ENCODE data around the gene RINL. TPM values are rescaled to one million over a fixed set of nuclear protein-coding genes. Genes with fewer than 3 reads are reported as not detected.
"Not testable (repeated sequence)": the region's sequence is repeated elsewhere in the genome, so short reads cannot be mapped to it uniquely, and the experiment has no call there.

The RINL gene
- total RNA-seq, 1 experiment from 2014 or later: 2.9 TPM

DNA sequence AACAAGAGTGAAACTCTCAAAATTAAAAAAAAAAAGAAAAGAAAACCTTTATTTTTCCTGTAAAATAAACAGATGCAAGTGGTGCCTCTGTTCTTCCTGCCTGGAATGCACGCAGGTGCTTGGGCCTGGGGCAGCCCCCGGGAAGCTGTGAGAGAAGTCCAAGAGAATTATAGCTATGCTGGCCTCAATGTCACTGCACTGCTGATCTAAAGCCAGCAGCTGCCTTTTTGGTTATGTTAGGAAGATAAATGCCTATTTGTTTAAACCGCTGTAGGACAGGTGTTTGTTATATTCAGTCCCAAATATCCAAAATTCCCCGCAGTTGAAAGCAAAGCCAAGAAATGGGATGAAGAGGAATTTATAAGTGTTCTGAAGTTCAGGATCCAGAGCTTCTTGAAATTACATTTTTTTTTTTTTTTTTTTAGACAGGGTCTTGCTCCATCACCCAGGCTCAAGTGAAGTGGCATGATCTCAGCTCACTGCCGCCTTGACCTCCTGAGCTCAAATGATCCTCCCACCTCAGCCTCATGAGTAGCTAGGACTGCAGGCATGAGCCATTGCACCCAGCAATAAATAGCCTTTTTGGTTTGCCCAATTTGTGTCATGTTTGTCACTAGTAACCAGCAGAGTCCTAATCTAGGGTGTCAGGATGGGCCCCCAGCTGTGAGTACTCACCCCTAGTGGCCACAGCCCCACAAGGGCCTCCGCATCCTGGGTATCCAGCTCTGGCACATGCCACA is 2.2 kb downstream of the RINL start:
- no peak for DNase-seq (ENCODE audit: low read depth)

DNA sequence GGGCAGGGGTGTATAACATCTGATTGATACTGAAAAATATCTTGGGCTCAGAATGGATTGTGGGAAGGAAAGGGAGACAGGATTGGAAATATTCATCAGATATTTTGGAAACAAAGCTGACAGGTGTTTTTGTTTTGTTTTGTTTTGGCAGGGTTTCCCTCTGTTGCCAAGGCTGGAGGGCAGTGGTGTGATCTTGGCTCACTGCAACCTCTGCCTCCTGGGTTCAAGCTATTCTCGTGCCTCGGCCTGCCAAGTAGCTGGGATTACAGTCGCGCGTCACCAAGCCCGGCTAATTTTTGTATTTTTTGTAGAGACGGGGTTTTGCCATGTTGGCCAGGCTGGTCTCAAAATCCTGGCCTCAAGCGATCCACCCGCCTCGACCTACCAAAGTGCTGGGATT is 4.7 kb downstream of the RINL start:
- DNase-seq (ENCODE audit: low read depth): not testable (repeated sequence)

DNA sequence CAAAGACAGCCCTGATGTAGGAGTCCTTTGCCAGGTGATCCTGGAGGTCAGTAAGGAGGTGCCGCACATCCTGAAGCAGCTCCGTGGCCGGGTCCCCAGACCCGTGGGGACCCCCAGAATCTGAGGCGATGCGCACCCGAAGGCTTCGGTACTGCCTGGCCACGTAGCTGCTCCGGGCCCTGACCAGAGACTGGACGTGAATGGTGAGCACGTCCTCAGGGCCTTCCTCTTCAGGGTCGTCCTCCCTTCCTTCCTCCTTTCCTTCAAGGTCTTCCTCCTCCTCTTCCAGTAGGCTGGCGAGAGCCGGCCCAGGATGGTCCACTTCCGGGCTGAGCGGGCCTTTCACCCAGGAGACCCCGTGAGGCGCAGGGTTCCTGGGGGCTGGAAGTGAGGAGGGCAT is 7.5 kb downstream of the RINL start:
- no peak for DNase-seq (ENCODE audit: low read depth)

GRCh38 chr19:38869836-38870607 is 8.1 kb downstream of the RINL start:
- peak; percentile 83 for DNase-seq (ENCODE audit: low read depth)

GRCh38 chr19:38869160-38869835 is 8.8 kb downstream of the RINL start:
- no peak for DNase-seq (ENCODE audit: low read depth)

GRCh38 chr19:38868551-38868950 is 9.5 kb downstream of the RINL start:
- no peak for DNase-seq (ENCODE audit: low read depth)

DNA sequence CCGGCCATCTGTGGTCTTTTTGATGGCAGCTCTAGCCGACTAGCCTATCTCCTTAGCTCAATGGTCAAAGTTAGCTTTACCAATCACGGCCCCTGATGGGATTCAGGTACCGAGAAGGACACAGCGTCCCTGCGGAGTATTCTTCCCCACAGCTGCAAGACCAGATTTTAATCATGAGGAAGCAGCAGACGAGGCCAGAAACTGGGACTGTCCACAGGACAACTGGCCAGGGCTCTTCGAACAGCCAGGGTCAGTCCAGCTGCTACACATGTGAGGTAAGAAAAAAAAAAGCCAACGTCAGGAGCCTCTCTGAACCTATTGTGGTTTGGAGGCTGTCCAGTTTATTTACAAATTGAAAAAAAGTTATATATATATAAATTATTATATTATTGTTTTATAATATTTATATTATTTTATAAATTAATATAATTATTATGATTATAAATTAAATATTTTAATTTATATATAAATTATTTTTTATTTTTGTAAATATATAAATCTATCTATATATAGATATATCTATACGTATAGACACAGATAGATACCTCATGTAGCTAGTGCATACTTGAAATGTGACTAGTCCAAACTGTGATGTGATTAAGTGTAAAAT is 10.8 kb downstream of the RINL start:
- no peak for DNase-seq (ENCODE audit: low read depth)

GRCh38 chr19:38862321-38863059 is 15.6 kb downstream of the RINL start:
- DNase-seq (ENCODE audit: low read depth): no peak

DNA sequence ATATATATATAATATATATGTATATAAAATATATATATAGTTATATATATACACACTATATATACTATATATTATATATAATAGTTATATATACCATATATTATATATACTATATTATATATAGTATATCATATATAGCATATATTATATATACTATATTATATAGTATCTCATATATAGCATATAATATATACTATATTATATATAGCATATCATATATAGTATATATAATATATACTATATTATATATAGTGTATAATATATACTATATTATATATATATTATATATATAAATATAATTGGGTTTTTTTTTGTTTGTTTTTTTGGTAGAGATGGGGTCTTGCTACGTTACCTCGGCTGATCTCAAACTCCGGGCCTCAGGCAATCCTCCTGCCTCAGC is 16.7 kb downstream of the RINL start:
- DNase-seq (ENCODE audit: low read depth): no peak

GRCh38 chr19:38859631-38860204 is 18.4 kb downstream of the RINL start:
- not testable (repeated sequence) for DNase-seq (ENCODE audit: low read depth)

DNA sequence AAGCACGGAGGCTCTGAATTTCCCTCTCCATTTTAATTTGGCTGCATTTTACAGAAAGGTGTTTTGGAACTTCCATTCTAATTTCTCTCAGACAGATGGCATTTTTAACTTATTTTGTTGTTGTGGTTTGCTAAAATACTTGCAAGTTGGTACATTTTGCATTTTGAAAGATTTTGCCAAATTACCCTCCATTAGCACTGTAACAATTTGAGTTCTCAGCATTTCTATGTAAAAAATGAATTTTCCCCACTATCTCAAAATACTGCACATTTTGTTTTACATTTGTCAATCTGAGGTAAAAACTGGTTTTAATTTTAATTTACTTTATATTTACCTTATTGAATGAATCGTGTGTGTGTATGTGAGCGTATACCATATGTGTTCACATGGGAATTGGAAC is 21.3 kb downstream of the RINL start:
- DNase-seq (ENCODE audit: low read depth): no peak

GRCh38 chr19:38855751-38856150 is 22.3 kb downstream of the RINL start:
- DNase-seq (ENCODE audit: low read depth): not testable (repeated sequence)

DNA sequence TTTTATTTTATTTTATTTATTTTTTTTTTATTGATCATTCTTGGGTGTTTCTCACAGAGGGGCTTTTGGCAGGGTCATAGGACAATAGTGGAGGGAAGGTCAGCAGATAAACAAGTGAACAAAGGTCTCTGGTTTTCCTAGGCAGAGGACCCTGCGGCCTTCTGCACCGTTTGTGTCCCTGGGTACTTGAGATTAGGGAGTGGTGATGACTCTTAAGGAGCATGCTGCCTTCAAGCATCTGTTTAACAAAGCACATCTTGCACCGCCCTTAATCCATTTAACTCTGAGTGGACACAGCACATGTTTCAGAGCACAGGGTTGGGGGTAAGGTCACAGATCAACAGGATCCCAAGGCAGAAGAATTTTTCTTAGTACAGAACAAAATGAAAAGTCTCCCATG is 23.1 kb downstream of the RINL start:
- not testable (repeated sequence) for DNase-seq (ENCODE audit: low read depth)

GRCh38 chr19:38853214-38853613 is 24.9 kb downstream of the RINL start:
- no peak for DNase-seq (ENCODE audit: low read depth)

DNA sequence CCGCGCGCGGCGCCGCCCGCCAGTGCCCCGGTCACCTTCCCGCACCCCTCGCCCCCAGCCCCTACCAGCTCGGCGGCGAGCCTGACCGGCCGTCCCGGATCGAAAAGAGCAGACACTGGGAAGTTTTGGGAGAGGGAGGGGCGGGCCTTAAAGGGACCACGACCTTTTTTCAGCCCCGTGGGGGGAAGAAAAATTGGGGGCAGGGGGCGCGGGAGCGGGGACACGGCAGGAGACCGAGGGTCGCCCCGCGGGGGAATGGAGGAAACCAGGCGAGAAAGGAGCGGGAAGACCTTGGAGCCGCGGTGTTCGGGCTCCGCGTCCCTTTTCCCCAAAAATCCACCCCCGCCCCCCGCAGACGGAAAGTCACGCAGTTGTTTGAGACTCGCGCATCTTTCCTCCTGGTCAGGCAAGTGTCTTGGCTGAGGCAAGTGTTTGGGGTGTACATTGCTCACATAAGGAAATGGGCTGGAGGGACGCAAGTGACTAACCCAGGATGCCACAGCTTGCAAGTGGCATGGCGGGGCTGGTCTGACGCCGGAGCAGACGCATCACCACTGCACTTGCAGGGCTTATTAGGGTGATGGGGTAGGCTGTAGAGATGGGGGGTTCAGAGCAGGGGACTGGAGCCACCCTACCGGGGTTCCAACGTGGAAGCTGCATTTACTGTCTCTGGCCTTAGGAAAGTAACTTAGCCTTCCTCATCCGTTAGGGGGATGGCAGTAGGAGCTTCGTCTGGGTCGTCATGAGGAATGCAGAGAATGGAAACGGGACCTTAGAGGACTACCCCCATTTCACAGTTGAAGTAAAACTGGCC is 25.6 kb downstream of the RINL start:
- peak; percentile 72 for DNase-seq (ENCODE audit: low read depth)

GRCh38 chr19:38851622-38852230 is 26.3 kb downstream of the RINL start:
- DNase-seq (ENCODE audit: low read depth): peak; percentile 97

- DNase-seq (ENCODE audit: low read depth): no peak
Measured at GRCh38 chr19:38850976-38851621, 27.0 kb downstream of the RINL start.

DNA sequence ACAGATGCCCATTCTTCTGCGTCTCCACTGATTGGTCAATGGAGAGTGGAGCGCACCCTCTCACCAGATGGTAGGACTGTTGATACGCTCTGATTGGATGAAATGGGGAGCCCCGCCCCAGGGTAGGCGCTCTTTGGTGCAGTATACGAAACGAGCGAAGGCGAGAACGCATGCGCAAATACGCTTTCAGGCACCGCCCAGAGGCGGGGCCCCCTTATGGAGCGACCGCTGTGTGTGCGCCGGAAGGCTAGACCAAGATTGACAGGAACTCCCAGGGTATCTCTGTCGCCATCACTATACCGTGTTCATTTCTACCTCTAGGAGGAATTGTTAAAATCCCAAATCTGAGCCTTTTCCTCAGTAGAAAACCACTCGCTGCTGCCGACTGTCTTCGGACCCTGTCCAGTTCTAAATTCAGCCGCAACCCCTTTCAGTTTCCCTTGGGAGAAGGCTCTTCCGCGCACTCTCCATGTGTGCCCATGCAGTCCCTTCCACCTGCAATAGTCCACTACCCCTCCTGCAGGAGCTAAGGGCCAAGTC is 27.6 kb downstream of the RINL start:
- peak; percentile 100 for DNase-seq (ENCODE audit: low read depth)

- no peak for DNase-seq (ENCODE audit: low read depth)
Measured at GRCh38 chr19:38849860-38850435, 28.1 kb downstream of the RINL start, which contains the start of gene HNRNPL. Gene HNRNPL (minus strand): TSS chr19:38849986. CDS start chr19:38849966, 20 bp downstream.

All from Daoy (cell line).